Panc1 (cell line): Measurements from ENCODE around the gene N4BP2L2. TPM values are rescaled to one million over a fixed set of nuclear protein-coding genes. Genes with fewer than 3 reads are reported as not detected.

Experiments
- ATAC-seq: fragments of 200-7000 bp; cut with Tn5 transposase; 2 replicates; pipeline ENCODE4 v1.9.1; 2020; ENCODE audit warnings: mild to moderate bottlenecking, moderate library complexity
- BruUV-seq: library from RNA; stranded (reverse); fragments of 400-500 nt; replicated peaks from 2 replicates; lab custom pipeline; 2021; lab: Mats Ljungman, UMichigan
- CTCF ChIA-PET: fragments of 300-600 bp; sonication (Branson Sonifier 250); formaldehyde crosslinking; loops from one replicate; lab custom pipeline; 2022; ENCODE audit warnings: antibody characterized with exemption; lab: Charles Lee
- POLR2A ChIA-PET: fragments of 300-600 bp; sonication (Branson Sonifier 250); formaldehyde crosslinking; loops from one replicate; lab custom pipeline; 2022; ENCODE audit warnings: antibody characterized with exemption; lab: Charles Lee
- DNase-seq: peaks from one replicate; pipeline ENCODE4 v3.0.0-alpha.2; 2010; ENCODE audit warnings: low read depth, low spot score
- H3K27ac ChIP-seq: 2 replicates; pipeline ENCODE4 v1.5.1; 2011; ENCODE audit warnings: mild to moderate bottlenecking, low read length, inconsistent platforms
- H3K27me3 ChIP-seq: fragments of 200-500 bp; sonication (Bioruptor generic); 2 replicates; pipeline ENCODE4 v1.6.0; 2014; ENCODE audit warnings: low read length, inconsistent platforms; ENCODE audit not compliant: control insufficient read depth, insufficient read depth
- H3K36me3 ChIP-seq: fragments of 200-500 bp; sonication (Bioruptor generic); 2 replicates; pipeline ENCODE4 v1.5.1; 2014; ENCODE audit warnings: inconsistent platforms, mild to moderate bottlenecking, low read length, moderate library complexity; ENCODE audit not compliant: control insufficient read depth, insufficient read depth
- H3K4me1 ChIP-seq: 2 replicates; pipeline ENCODE4 v1.5.1; 2011; ENCODE audit warnings: inconsistent platforms, mild to moderate bottlenecking, low read length, moderate library complexity; ENCODE audit not compliant: control insufficient read depth, insufficient read depth
- H3K4me3 ChIP-seq, 2 experiments: 2 replicates each; pipeline ENCODE4 v1.5.1; 2011 to 2012; ENCODE audit warnings: low read depth in 2 of 2, low read length in 2 of 2, mild to moderate bottlenecking in 2 of 2, inconsistent platforms in 1 of 2, moderate library complexity in 1 of 2
- H3K9me3 ChIP-seq: fragments of 200-500 bp; sonication (Bioruptor generic); 2 replicates; pipeline ENCODE4 v1.5.1; 2014; ENCODE audit warnings: low read depth, mild to moderate bottlenecking, inconsistent platforms, low read length, moderate library complexity; ENCODE audit not compliant: control insufficient read depth, insufficient read depth
- CTCF ChIP-seq: fragments of 450-650 bp; IDR thresholded peaks from 2 replicates; pipeline ENCODE4 v1.5.1; 2017; ENCODE audit warnings: mild to moderate bottlenecking
- POLR2AphosphoS5 ChIP-seq: IDR thresholded peaks from 2 replicates; pipeline ENCODE4 v1.6.1; 2012; ENCODE audit warnings: mild to moderate bottlenecking, low read depth, low read length, moderate library complexity
- SIN3A ChIP-seq: IDR thresholded peaks from 2 replicates; pipeline ENCODE4 v1.6.1; 2012; ENCODE audit warnings: low read depth, mild to moderate bottlenecking, low read length, moderate library complexity, borderline replicate concordance; ENCODE audit not compliant: insufficient read depth
- TCF7L2 ChIP-seq: IDR thresholded peaks from 2 replicates; pipeline ENCODE4 v1.6.1; 2011; ENCODE audit warnings: mild to moderate bottlenecking, low read depth, low read length, inconsistent platforms
- in situ Hi-C: cut with HindIII; loops from 2 replicates; pipeline ENCODE4 v1.10.0; 2016; ENCODE audit warnings: low sequenced_read_pairs, low pct_unique_long_range_greater_than_20kb
- intact Hi-C: fragments of 100-400 bp; cut with micrococcal nuclease; formaldehyde crosslinking; loops from one replicate; pipeline ENCODE4 v1.10.0; 2022; ENCODE audit not compliant: unreplicated experiment
- total RNA-seq: library from RNA; stranded (reverse); gene quantifications from one replicate; pipeline ENCODE4 v1.2.1, GENCODE V29; 2021; ENCODE audit not compliant: unreplicated experiment
- TF ChIP-seq, protein P1 (sequence below), 2 experiments: IDR thresholded peaks; 2 replicates each; pipeline ENCODE4 v1.6.1; 2011 to 2012; ENCODE audit warnings: low read depth in 2 of 2, control low read depth in 1 of 2, low read length in 1 of 2, mild to moderate bottlenecking in 1 of 2, moderate library complexity in 1 of 2; ENCODE audit not compliant: insufficient read depth in 1 of 2

Gene N4BP2L2
- total RNA-seq, 1 experiment from 2014 or later, result 43.8 TPM

- TF ChIP-seq POLR2AphosphoS5 (no peak), CTCF (no peak), TCF7L2 (no peak), SIN3A (no peak)
- TF ChIP-seq, protein P1, sequence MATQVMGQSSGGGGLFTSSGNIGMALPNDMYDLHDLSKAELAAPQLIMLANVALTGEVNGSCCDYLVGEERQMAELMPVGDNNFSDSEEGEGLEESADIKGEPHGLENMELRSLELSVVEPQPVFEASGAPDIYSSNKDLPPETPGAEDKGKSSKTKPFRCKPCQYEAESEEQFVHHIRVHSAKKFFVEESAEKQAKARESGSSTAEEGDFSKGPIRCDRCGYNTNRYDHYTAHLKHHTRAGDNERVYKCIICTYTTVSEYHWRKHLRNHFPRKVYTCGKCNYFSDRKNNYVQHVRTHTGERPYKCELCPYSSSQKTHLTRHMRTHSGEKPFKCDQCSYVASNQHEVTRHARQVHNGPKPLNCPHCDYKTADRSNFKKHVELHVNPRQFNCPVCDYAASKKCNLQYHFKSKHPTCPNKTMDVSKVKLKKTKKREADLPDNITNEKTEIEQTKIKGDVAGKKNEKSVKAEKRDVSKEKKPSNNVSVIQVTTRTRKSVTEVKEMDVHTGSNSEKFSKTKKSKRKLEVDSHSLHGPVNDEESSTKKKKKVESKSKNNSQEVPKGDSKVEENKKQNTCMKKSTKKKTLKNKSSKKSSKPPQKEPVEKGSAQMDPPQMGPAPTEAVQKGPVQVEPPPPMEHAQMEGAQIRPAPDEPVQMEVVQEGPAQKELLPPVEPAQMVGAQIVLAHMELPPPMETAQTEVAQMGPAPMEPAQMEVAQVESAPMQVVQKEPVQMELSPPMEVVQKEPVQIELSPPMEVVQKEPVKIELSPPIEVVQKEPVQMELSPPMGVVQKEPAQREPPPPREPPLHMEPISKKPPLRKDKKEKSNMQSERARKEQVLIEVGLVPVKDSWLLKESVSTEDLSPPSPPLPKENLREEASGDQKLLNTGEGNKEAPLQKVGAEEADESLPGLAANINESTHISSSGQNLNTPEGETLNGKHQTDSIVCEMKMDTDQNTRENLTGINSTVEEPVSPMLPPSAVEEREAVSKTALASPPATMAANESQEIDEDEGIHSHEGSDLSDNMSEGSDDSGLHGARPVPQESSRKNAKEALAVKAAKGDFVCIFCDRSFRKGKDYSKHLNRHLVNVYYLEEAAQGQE (IDR thresholded peaks at IDR 0.05; ENCODE audit: insufficient read depth in 1 of 2, low read depth in 2 of 2, low read length in 1 of 2), result no peak
- Histone ChIP-seq H3K9me3 (no peaks in the 10 kb centered on the region), H3K4me3 (no peak overlapping the region), H3K4me1 (no peaks in the 10 kb centered on the region; the same call in 1 of the 2 replicates), H3K36me3 (no peaks in the 10 kb centered on the region), H3K27ac (no peak overlapping the region), H3K27me3 (no peaks in the 10 kb centered on the region)
- ATAC-seq (no peak), DNase-seq (no peak)
- ChIA-PET CTCF (no interaction called here), POLR2A (interaction anchor here (0.7 kb wide), 1 partner anchor 14 kb away, joined by 3 read pairs; no protein-coding TSS in a partner anchor)
- intact Hi-C loops (no loop called here), in situ Hi-C loops (no loop called here)
- no TSS peak for BruUV-seq
Observed at GRCh38 chr13:32408296-32409000, 130.1 kb downstream of the N4BP2L2 start.

DNA sequence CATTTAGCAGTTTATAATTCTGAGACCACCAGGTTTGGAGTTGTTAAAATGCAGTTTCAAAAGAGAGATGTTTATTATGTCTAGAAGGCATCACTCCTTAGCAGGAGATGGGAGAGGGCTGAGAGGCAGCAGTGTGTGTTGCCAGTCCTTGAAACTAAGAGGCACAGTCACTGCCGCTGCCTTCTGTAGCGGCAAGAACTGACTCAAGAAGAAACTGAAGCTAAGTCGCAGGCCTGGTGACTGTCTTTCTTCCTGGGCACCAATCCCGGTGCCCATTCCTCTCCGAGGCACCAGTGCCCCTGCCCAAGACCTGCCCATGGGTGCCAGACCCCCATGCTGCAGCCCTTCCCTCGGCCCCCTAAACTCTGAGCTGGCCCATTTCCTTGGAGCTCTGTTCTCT, 130.7 kb downstream of the N4BP2L2 start:
- TF ChIP-seq, protein P1 (IDR thresholded peaks at IDR 0.05; ENCODE audit: insufficient read depth in 1 of 2, low read depth in 2 of 2, low read length in 1 of 2), result no peak
- TF ChIP-seq TCF7L2, result no peak
- TF ChIP-seq POLR2AphosphoS5, result no peak
- no peak for TF ChIP-seq CTCF
- no peak for TF ChIP-seq SIN3A
- H3K4me1 ChIP-seq, result no peaks in the 10 kb centered on the region; the same call in 1 of the 2 replicates
- H3K4me3 ChIP-seq, result no peak overlapping the region
- intact Hi-C loops, result no loop called here
- ChIA-PET CTCF (no interaction called here), POLR2A (interaction anchor here (0.7 kb wide), 1 partner anchor 15 kb away, joined by 3 read pairs; no protein-coding TSS in a partner anchor)
- H3K27me3 ChIP-seq, result no peaks in the 10 kb centered on the region
- ATAC-seq, result no peak
- no peaks in the 10 kb centered on the region for H3K36me3 ChIP-seq
- H3K27ac ChIP-seq, result no peak overlapping the region
- in situ Hi-C loops, result no loop called here
- H3K9me3 ChIP-seq, result no peaks in the 10 kb centered on the region
- BruUV-seq, result no TSS peak
- no peak for DNase-seq
